ENCODE measurements around the gene BPTF.

DNA sequence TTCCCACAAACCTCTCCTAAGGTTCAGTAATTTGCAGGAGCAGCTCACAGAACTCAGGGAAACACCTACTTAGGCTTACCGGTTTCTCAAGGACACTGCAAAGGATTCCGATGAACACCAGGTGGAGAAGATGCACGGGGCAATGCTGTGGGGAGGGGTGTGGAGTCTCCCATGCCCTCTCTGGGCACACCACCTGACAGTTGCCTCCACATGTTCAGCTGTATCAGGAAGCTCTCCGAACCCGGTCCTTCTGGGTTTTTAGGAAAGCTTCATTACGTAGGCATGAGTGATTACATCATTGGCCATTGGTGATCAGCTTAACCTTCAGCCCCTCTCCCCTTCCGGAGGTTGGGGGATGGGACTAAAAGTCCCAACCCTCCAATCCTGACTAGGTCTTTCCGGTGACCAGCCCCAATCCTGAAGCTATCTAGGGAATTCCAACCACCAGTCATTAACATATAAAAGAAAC is 149.3 kb downstream of the BPTF start:
- no peak for TF ChIP-seq EZH2 (IDR thresholded peaks at IDR 0.05; ENCODE audit: low read depth, low read length, severe bottlenecking)
- no peak for TF ChIP-seq SUZ12 (IDR thresholded peaks at IDR 0.05; ENCODE audit: low read length)
- TF ChIP-seq TAF1 (IDR thresholded peaks at IDR 0.05; ENCODE audit: low read depth, low read length), result peak; percentile 62; the same call in 1 of the 2 replicates
- TF ChIP-seq, protein P1, sequence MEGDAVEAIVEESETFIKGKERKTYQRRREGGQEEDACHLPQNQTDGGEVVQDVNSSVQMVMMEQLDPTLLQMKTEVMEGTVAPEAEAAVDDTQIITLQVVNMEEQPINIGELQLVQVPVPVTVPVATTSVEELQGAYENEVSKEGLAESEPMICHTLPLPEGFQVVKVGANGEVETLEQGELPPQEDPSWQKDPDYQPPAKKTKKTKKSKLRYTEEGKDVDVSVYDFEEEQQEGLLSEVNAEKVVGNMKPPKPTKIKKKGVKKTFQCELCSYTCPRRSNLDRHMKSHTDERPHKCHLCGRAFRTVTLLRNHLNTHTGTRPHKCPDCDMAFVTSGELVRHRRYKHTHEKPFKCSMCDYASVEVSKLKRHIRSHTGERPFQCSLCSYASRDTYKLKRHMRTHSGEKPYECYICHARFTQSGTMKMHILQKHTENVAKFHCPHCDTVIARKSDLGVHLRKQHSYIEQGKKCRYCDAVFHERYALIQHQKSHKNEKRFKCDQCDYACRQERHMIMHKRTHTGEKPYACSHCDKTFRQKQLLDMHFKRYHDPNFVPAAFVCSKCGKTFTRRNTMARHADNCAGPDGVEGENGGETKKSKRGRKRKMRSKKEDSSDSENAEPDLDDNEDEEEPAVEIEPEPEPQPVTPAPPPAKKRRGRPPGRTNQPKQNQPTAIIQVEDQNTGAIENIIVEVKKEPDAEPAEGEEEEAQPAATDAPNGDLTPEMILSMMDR (IDR thresholded peaks at IDR 0.05; ENCODE audit: control extremely low read depth in 1 of 3, insufficient read depth in 1 of 3, low read depth in 1 of 3, low read length in 3 of 3), result peak in 1 of 3 experiments; percentile 6; a peak in 1 of 4 replicates
- TF ChIP-seq POLR2A (IDR thresholded peaks at IDR 0.05; ENCODE audit: control extremely low read depth in 1 of 2, low read depth in 2 of 2, low read length in 2 of 2), result peak; percentile 45 to 89
- no peak for TF ChIP-seq SAP30 (IDR thresholded peaks at IDR 0.05; ENCODE audit: insufficient read depth, insufficient replicate concordance, low read length)
- TF ChIP-seq, protein P2, sequence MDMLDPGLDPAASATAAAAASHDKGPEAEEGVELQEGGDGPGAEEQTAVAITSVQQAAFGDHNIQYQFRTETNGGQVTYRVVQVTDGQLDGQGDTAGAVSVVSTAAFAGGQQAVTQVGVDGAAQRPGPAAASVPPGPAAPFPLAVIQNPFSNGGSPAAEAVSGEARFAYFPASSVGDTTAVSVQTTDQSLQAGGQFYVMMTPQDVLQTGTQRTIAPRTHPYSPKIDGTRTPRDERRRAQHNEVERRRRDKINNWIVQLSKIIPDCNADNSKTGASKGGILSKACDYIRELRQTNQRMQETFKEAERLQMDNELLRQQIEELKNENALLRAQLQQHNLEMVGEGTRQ (IDR thresholded peaks at IDR 0.05; ENCODE audit: low read length), result no peak
- TF ChIP-seq EP300 (IDR thresholded peaks at IDR 0.05; ENCODE audit: borderline replicate concordance in 1 of 2, low read depth in 2 of 2, low read length in 2 of 2), result peak in 1 of 2 experiments; percentile 27; a peak in 1 of 3 replicates
